K562 (cell line): Measurements from ENCODE around the gene IQCE. TPM values are rescaled to one million over a fixed set of nuclear protein-coding genes. Genes with fewer than 3 reads are reported as not detected.
A peak's percentile ranks its signal among the peaks of the same experiment; 100 is the strongest.

Experiments
- ATF1 ChIP-seq, 2 experiments: fragments of 450-650 bp in 1 of 2; IDR thresholded peaks; 2 replicates each; pipeline ENCODE4 v1.6.1; 2016; ENCODE audit warnings: missing compliant biosample characterization in 1 of 2, missing genetic modification characterization in 1 of 2
- CAMTA2 ChIP-seq: fragments of 250-450 bp; sonication (Bioruptor Pico); conservative IDR thresholded peaks from 2 replicates; pipeline ENCODE4 v1.5.1; 2022
- GATAD2B ChIP-seq: fragments of 450-650 bp; IDR thresholded peaks from 2 replicates; pipeline ENCODE4 v1.6.1; 2017; ENCODE audit warnings: mild to moderate bottlenecking, borderline replicate concordance
- HOMEZ ChIP-seq: fragments of 250-450 bp; sonication (Bioruptor Pico); IDR thresholded peaks from 2 replicates; pipeline ENCODE4 v1.4.0; 2020; ENCODE audit warnings: mild to moderate bottlenecking, moderate library complexity
- IRF9 ChIP-seq: fragments of 450-650 bp; IDR thresholded peaks from 2 replicates; pipeline ENCODE4 v1.6.1; 2016; ENCODE audit warnings: missing biosample characterization, missing genetic modification characterization
- KLF16 ChIP-seq: IDR thresholded peaks from 2 replicates; pipeline ENCODE4 v1.6.1; 2016; ENCODE audit warnings: antibody characterized with exemption
- MTA3 ChIP-seq: fragments of 450-650 bp; formaldehyde crosslinking; IDR thresholded peaks from 2 replicates; pipeline ENCODE4 v1.6.1; 2017; ENCODE audit warnings: mild to moderate bottlenecking, borderline replicate concordance
- MYNN ChIP-seq, 2 experiments: sonication (generic); formaldehyde crosslinking in 1 of 2; IDR thresholded peaks; 2 replicates each; pipeline versions ENCODE4 v1.5.0 to v1.6.1; 2016 to 2020; ENCODE audit warnings: antibody characterized with exemption in 1 of 2, missing genetic modification reagents in 1 of 2
- NBN ChIP-seq: fragments of 450-650 bp; IDR thresholded peaks from 2 replicates; pipeline ENCODE4 v1.6.1; 2016; ENCODE audit warnings: low read depth, mild to moderate bottlenecking
- NCOA6 ChIP-seq: fragments of 450-650 bp; IDR thresholded peaks from 2 replicates; pipeline ENCODE4 v1.6.1; 2017; ENCODE audit warnings: mild to moderate bottlenecking
- NUFIP1 ChIP-seq: fragments of 450-650 bp; IDR thresholded peaks from 2 replicates; pipeline ENCODE4 v1.6.1; 2018; ENCODE audit not compliant: partially characterized antibody
- PHF20 ChIP-seq: fragments of 450-650 bp; IDR thresholded peaks from 2 replicates; pipeline ENCODE4 v1.6.1; 2018; ENCODE audit not compliant: partially characterized antibody
- POU5F1 ChIP-seq: fragments of 150-350 bp; IDR thresholded peaks from 2 replicates; pipeline ENCODE4 v1.6.1; 2014; ENCODE audit warnings: borderline replicate concordance, low read length, low read depth, mild to moderate bottlenecking; ENCODE audit not compliant: partially characterized antibody
- RBM14 ChIP-seq: fragments of 200-400 bp; formaldehyde crosslinking; IDR thresholded peaks from 2 replicates; pipeline ENCODE4 v1.6.1; 2018; ENCODE audit warnings: low read depth, mild to moderate bottlenecking, low read length, moderate library complexity, borderline replicate concordance; ENCODE audit not compliant: insufficient read depth
- RBM34 ChIP-seq: fragments of 200-400 bp; formaldehyde crosslinking; IDR thresholded peaks from 2 replicates; pipeline ENCODE4 v1.6.1; 2018; ENCODE audit warnings: low read length, borderline replicate concordance; ENCODE audit not compliant: insufficient read depth
- RCOR1 ChIP-seq, 2 experiments: IDR thresholded peaks; 2 replicates each; pipeline ENCODE4 v1.6.1; 2012; ENCODE audit warnings: low read depth in 2 of 2, low read length in 2 of 2, borderline replicate concordance in 1 of 2, improper control_type of control experiment in 1 of 2
- SREBF1 ChIP-seq: fragments of 150-350 bp; IDR thresholded peaks from 2 replicates; pipeline ENCODE4 v1.6.1; 2014; ENCODE audit warnings: antibody characterized with exemption, low read depth, low read length, borderline replicate concordance
- TAL1 ChIP-seq: fragments of 450-650 bp; IDR thresholded peaks from 2 replicates; pipeline ENCODE4 v1.6.1; 2016; ENCODE audit warnings: mild to moderate bottlenecking
- TCF3 ChIP-seq: sonication (generic); formaldehyde crosslinking; IDR thresholded peaks from 2 replicates; pipeline ENCODE4 v1.4.0; 2020; ENCODE audit warnings: mild to moderate bottlenecking, missing genetic modification reagents
- TCFL5 ChIP-seq: fragments of 250-450 bp; sonication (Bioruptor Pico); conservative IDR thresholded peaks from 2 replicates; pipeline ENCODE4 v1.6.1; 2021; ENCODE audit warnings: mild to moderate bottlenecking, moderate library complexity, matching md5 sums
- UBTF ChIP-seq, 2 experiments: IDR thresholded peaks; 2 replicates each; pipeline ENCODE4 v1.6.1; 2012; ENCODE audit warnings: improper control_type of control experiment in 2 of 2, low read depth in 2 of 2, low read length in 2 of 2, borderline replicate concordance in 1 of 2
- ZNF384 ChIP-seq: IDR thresholded peaks from 2 replicates; pipeline ENCODE4 v1.6.1; 2012; ENCODE audit warnings: low read depth, low read length, improper control_type of control experiment
- ZNF586 ChIP-seq: fragments of 450-650 bp; formaldehyde crosslinking; conservative IDR thresholded peaks from 2 replicates; pipeline ENCODE4 v1.4.0; 2020; ENCODE audit warnings: mild to moderate bottlenecking, moderate library complexity
- polyA plus RNA-seq, 8 experiments: library from polyadenylated mRNA; depleted of rRNA in 4 of 8; stranded (reverse) in 5 of 8; unstranded in 3 of 8; fragments of >200 nt; fragmentation: Nextera tagmentation in 2 of 8; fragmentation: Illumina TruSeq in 1 of 8; extraction: Ambion mirVana in 2 of 8; extraction: Trizol in 1 of 8; gene quantifications; 2 replicates each; pipeline versions ENCODE4 v1.2.1 to v1.2.3, GENCODE V29; 2011 to 2014; ENCODE audit warnings: inconsistent platforms in 1 of 8, missing spikeins in 1 of 8
- total RNA-seq, 7 experiments: library from RNA; depleted of rRNA in 6 of 7; stranded (reverse); fragments of >200 nt in 6 of 7; fragmentation: Illumina TruSeq in 2 of 7; extraction: Trizol in 2 of 7; gene quantifications; 2 replicates each; pipeline versions ENCODE4 v1.2.1 to v1.2.3, GENCODE V29; 2011 to 2021; ENCODE audit warnings: low replicate concordance in 1 of 7

The IQCE gene
- total and polyA plus RNA-seq, 9 of the 15 experiments (the other 6 are each of a cell fraction or from before 2014, with no cell fraction given) = 0.18 to 8.5 (median 4.2) TPM

GRCh38 chr7:2555121-2556052 lies 3.4 kb upstream of the IQCE start, which contains the start of gene BRAT1 (continued):
- peak; percentile 5 to 81; a peak in 1 of 4 replicates for TF ChIP-seq UBTF (IDR thresholded peaks at IDR 0.05; ENCODE audit: borderline replicate concordance in 1 of 2, low read depth in 2 of 2, low read length in 2 of 2)
- no peak for TF ChIP-seq HOMEZ
- TF ChIP-seq TCF3 (CRISPR knock-in tag) = no peak
- TF ChIP-seq RCOR1 (IDR thresholded peaks at IDR 0.05; ENCODE audit: borderline replicate concordance in 1 of 2, low read depth in 2 of 2, low read length in 2 of 2) = peak in 1 of 2 experiments; percentile 22; a peak in 1 of 4 replicates
- TF ChIP-seq ATF1 (CRISPR knock-in tag; IDR thresholded peaks at IDR 0.05) = no peak
- TF ChIP-seq ATF1 (tag; IDR thresholded peaks at IDR 0.05) = no peak; the same call in 1 of the 2 replicates
- TF ChIP-seq PHF20 = peak; percentile 27
- no peak for TF ChIP-seq TCFL5 (CRISPR knock-in tag)
- no peak for TF ChIP-seq MYNN (IDR thresholded peaks at IDR 0.05)
- no peak for TF ChIP-seq MYNN (CRISPR knock-in tag; IDR thresholded peaks at IDR 0.05)
- TF ChIP-seq TAL1 = no peak
- 0 out of 2 replicates have a peak, but pooled peaks have one; percentile 48 for TF ChIP-seq MTA3
- no peak; the same call in 1 of the 2 replicates for TF ChIP-seq NBN
- TF ChIP-seq ZNF384 = peak; percentile 88
- TF ChIP-seq SREBF1 = peak; percentile 79; the same call in 1 of the 2 replicates
- TF ChIP-seq POU5F1 = no peak
- TF ChIP-seq GATAD2B = no peak
- TF ChIP-seq RBM34 = no peak
- no peak for TF ChIP-seq ZNF586
- no peak for TF ChIP-seq CAMTA2 (CRISPR knock-in tag)
- no peak for TF ChIP-seq NCOA6
- no peak for TF ChIP-seq NUFIP1
- 0 out of 2 replicates have a peak, but pooled peaks have one; percentile 76 for TF ChIP-seq RBM14
- no peak for TF ChIP-seq KLF16
- TF ChIP-seq IRF9 (tag) = no peak
